Retinal pigment epithelial cell (primary cell): Measurements from ENCODE around the gene HOXB5.

Experiments
- DNase-seq: peaks from one replicate; pipeline ENCODE4 v3.0.0-alpha.2; 2010; ENCODE audit warnings: low read depth
- H3K4me3 ChIP-seq: 2 replicates; pipeline ENCODE4 v1.5.1; 2011; ENCODE audit warnings: mild to moderate bottlenecking, low read length, control low read depth, moderate library complexity
- TF ChIP-seq, protein P1 (sequence below): conservative IDR thresholded peaks from 2 replicates; pipeline ENCODE4 v1.5.1; 2011; ENCODE audit warnings: low read depth, low read length, control low read depth, inconsistent platforms

Gene HOXB5

DNA sequence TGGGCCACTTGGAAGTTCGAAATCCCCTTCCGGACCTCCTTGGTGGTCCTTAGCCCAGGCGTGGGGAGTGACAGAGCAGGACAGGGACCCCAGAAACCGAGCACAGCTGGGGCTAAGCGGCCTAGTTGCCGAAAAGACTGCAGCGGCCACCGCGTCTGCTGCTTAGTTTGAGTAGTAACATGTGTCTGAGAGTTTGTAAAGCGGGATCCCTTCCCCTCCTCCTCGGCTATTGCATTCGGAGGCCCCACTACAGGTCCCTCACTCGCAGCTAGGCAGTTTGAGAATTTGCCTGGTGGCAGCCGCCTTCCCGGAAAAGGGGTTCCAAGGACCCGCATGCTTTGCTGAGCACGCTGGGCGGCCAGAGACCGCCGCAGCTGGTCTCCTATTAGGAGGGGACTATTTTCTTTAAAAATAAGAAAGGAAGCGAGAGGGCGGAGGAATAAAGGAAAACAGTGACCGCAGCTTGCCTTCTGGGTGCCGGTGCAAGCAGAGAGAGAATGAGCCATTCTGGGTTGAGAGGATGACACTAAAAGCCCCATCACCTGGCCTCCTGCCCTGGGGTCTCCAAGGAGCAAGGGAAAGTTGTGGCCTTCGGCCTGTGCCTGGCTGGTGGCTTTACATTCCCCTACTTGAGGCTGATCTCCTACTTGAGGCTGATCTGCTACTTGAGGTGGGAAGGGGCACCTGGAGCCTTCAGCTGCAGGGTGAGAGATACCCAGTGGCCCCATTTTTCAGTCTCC, 1.1 kb upstream of the HOXB5 start:
- DNase-seq, result no peak
- TF ChIP-seq, protein P1, sequence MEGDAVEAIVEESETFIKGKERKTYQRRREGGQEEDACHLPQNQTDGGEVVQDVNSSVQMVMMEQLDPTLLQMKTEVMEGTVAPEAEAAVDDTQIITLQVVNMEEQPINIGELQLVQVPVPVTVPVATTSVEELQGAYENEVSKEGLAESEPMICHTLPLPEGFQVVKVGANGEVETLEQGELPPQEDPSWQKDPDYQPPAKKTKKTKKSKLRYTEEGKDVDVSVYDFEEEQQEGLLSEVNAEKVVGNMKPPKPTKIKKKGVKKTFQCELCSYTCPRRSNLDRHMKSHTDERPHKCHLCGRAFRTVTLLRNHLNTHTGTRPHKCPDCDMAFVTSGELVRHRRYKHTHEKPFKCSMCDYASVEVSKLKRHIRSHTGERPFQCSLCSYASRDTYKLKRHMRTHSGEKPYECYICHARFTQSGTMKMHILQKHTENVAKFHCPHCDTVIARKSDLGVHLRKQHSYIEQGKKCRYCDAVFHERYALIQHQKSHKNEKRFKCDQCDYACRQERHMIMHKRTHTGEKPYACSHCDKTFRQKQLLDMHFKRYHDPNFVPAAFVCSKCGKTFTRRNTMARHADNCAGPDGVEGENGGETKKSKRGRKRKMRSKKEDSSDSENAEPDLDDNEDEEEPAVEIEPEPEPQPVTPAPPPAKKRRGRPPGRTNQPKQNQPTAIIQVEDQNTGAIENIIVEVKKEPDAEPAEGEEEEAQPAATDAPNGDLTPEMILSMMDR, result no peak
- no peak overlapping the region for H3K4me3 ChIP-seq

DNA sequence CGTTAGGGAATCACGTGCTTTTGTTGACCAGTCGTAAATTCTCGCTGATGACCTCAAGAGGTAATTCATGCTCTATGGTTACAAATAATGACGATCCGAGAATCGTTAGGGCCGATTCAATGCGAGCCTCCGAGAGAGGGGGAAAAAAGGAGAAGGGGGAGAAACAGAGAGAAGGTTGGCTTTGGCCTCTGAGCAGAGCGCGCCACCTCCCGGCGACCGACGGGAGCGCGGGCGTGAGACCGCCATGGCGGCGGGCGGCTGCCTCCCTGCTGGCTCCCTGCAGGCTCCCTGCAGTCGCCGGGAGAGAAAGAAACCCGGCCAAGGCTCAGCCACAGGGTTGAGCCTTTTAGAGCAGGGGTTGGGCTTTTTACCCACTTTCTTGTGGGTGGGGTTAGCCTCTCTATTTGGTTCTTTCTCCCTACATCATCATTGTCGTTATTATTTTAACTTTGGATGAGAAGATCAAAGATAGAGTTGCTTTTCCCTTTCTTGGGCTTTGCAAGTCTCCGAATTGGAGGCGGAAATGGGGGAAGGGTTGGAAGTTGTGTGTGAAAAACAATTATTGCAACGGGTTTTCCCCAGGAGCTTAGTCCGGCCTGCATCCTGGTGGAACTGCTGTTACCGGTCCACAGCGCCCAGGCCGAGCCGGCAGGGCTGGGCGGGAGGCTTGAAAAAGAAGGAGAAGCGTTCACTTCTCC, 410 bp upstream of the HOXB5 start:
- no peak overlapping the region for H3K4me3 ChIP-seq
- no peak for DNase-seq
- TF ChIP-seq, protein P1, result peak; percentile 88

DNA sequence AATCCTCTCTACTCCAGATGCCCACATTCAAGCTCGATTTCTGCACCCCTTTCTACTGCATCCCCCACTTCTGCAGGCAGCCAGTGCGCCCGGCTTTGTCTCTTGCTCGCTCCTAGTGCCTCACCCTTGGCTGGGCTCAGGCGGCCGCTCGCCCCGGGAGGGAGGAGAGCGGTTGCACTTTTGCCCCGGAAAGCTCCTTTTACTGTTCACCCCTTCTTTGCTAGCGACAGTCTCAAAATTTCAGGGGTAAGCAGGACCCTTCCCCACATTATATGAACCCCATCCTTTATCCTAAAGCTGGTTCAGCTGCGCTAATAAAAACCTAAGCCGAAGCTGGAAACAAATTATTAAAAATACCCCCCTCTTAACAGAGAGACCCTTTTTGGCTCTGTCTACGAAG, 1.0 kb downstream of the HOXB5 start:
- H3K4me3 ChIP-seq, result no peak overlapping the region

DNA sequence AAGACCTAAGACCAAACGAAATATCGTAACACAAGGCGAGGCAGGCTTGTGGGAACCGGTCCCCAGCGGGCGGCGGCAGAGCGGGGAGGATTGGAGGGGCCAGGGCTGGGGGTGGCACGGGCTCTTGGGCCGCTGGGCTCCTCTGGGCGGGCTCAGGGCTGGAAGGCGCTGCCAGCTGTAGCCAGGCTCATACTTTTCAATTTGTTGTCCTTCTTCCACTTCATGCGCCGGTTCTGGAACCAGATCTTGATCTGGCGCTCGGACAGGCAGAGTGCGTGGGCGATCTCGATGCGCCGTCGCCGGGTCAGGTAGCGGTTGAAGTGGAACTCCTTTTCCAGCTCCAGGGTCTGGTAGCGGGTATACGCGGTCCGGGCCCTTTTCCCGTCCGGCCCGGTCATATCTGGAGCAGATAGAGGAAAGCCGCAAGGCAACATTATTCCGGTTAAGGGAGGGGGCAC, 1.5 kb downstream of the HOXB5 start:
- H3K4me3 ChIP-seq, result no peak overlapping the region
- TF ChIP-seq, protein P1, result no peak
- DNase-seq, result no peak

More for the DNA sequence above, 1.0 kb downstream of the HOXB5 start:
- no peak for DNase-seq
- TF ChIP-seq, protein P1, result no peak

DNA sequence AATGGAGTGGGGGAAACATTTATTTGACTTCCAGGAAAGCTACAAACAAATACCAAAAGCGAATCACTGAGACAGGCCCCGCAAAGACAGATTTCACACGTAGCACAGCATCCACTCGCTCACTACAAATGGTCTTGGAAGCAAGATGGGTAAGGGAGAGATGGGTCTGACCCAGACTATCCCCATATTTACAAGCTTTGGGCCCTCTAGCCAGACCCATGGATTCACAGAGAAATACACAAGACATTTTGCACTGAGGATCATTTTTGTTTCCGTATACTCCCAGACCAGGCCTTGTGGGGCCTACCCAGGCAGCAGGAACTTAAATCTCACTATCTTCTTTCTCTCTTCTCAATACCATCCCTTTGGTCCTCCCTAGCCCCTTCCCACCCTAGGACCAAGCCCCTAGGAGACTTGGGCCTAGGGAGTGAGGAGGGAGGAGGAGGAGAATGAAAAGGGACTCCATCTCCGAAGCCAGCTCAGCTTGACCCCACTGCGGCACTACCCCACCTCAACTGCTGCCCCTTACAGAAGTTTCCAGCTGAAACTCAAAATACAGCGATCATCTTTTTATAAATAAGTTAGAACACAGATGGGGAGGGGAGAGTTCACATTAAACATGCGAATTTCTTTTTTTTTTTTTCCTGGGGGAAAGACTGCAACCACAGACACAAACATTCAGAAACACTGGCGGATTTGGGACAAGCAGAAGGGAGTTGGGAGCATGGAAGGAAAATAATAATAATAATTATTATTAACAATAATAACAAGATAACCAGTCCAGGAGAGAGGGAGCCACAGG, 2.1 kb downstream of the HOXB5 start:
- no peak overlapping the region for H3K4me3 ChIP-seq
- DNase-seq, result no peak
- TF ChIP-seq, protein P1, result no peak

DNA sequence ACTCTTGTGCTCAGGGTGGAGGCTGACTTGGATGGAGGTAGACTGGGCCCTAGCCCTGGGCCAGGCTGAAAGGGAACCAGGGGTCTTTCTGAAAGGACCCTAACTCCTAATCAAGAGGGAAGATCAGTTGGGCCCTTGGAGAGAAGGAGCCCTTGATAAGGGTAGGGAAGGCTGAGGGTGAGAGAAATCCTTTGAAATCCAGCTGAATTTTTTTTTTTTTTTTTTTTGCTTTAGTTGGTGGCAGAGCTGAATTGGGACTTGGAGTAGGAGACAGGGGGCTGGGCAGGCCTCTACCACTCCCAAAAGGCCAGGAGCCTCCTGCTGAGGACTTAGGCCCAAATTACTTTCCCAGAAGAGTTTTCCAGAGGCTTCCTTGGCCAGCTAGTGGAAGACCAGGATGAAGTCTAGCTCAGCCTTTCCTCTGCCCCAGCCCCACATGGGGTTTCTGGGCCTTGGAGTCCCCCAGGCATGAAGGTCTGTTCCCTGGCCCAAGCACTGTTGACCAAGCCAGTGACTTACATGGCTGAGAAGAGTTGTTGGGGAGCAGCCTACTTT, 2.9 kb downstream of the HOXB5 start:
- DNase-seq, result no peak
- H3K4me3 ChIP-seq, result no peak overlapping the region
- TF ChIP-seq, protein P1, result no peak
